ENCODE measurements around the gene TBC1D16. TPM values are rescaled to one million over a fixed set of nuclear protein-coding genes. Genes with fewer than 3 reads are reported as not detected.
"Not testable (repeated sequence)": the region's sequence is repeated elsewhere in the genome, so short reads cannot be mapped to it uniquely, and the experiment has no call there.

TBC1D16 gene
- total RNA-seq, 1 donor from 2014 or later, result 44.9 TPM

DNA sequence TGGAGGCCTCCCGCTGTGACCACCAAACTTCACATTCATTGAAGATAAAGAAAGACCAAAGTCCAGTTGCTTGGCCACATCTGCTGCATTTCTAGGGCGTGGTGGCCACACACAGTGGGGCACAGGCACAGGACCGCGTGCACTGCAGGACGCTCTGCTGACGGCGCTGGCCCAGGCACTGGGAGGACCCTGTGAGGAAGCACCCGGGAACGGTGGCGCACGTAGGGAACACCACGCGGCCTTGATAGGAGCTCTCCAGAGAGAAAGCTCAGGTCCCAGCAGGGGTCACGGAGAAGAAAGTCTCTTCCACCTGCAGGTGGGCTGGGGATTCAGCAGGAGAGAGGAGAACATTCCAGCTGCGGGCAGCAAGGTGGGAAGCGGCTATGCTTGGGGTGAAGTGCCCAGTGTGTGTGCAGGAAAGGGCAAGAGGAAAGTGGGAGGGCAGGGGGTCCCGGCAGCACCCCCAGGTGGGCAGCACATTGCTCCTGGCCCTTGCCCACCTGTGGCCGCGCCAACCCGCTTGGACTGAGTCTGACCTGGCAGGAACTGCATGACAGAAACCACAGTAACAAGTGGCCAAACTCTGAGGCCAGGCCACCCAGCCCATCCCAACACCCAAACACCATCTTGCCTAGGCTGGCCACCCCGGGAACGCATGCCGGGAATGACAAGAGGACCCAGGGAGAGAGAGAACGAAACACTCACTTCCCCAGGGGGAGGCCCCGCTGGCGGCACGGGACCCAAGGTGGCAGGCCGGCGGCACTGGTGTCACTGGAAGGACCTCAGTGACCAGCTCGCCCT is 32.8 kb downstream of the TBC1D16 start:
- no peak for DNase-seq

DNA sequence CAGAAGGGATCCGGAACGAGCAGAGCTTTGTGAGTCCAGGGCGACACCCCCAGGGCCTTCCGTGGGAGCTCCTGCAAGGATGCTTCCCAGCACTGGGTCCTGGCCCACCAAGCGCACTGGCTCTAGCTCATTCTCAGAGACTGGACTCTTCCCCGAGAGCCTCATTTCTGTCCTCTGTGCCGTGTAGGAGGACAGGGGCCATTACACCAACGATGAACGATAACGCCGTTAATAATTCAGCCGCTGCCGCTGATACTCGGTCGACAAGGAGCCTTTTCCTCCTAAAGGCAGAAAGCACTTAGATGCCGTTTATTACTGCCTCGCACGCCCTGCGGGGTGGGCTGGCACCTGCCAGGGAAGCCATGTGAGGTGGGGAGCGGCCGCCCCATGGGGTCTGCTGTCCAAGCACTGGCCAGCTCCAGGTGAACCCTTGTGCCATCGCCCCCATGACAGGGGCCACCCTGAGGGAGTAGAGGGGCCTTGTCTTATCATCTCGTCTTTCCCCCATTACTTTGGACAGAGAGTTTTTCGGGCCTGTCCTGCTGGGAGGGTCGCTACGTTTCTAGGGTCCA is 33.5 kb downstream of the TBC1D16 start:
- no peak for DNase-seq

DNA sequence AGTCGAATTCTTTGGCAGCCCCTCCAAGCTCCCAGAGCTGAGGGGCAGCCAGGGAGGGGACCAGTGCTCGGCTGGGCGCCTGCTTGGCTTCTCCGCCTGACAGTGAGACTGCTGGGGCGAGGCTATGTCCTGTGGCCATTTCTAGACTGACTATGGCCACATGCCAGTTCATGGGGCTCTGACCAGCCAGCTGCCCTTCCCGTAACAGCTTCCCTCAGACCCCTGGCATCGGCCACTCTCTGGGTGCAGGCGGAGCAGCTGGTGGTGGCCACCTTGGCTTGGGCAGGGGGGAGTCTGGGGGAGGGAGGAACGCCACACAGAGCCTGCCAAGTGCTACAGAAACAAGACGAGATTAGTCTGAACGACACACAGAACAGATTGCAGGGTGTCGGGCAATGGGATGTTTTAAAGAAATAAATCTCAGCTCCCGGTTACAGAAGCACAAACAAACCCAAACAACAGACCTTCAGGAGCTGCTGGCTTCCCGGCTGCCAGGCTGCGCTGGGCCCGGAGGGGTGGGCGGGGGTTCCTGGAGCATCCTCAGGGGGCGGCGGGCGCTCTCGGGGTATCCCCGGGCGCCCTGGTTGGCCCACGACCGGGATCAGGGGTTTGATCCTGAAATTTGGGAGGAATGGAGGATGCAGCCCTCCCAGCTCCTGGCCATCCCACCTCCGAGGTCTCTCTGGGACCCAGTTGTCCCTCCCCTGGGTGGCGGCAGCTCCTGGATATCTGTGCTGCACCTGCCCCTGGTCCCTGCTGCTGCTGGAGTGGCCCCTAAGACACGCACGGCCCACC is 34.5 kb downstream of the TBC1D16 start:
- no peak for DNase-seq

DNA sequence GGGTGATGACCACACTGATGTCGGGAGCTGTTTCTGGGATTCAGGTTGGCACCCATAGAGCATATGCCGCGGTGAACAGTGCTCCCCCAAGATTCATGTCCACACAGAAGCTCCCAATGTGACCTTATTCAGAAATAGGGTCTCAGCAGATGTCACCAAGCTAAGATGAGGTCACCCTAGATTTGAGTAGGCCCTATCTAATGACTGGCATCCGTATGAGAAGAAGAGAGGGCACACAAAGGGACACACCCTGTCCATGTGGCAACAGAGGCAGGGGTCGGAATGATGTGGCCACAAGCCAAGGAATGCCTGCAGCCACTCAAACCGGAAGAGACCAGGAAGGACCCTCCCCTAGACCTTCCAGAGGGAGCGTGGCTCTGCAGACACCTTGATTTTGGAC is 35.5 kb downstream of the TBC1D16 start:
- DNase-seq, result no peak

DNA sequence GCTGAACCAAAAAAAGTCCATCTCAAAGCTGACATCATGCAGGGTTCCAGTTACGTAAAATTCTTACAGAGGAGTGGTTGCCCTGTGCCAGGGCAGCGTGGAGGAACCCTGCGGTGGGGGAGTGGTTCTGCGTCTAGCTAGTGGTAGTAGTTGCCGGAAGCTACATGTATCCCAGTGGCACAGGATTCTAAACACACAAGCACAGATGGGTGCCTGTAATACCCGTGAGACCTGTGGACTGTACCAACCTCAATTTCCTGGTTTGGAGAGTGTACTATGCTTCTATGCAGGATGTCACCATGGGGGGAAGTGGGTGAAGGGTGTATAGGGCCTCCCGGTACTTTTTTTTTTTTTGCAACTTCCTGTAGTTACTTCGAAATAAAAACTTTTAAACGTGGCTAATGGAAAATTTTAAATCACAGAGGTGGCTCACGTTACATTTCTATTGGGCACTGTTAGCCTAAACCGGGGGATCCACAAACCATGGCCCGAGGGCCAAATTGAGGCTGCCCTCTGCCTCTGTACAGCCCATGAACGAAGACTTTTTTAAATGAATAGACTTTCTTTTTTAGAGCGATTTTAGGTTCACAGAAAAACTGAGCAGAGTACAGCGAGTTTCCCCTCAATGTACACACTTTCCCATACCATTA is 38.5 kb downstream of the TBC1D16 start:
- DNase-seq, result no peak

DNA sequence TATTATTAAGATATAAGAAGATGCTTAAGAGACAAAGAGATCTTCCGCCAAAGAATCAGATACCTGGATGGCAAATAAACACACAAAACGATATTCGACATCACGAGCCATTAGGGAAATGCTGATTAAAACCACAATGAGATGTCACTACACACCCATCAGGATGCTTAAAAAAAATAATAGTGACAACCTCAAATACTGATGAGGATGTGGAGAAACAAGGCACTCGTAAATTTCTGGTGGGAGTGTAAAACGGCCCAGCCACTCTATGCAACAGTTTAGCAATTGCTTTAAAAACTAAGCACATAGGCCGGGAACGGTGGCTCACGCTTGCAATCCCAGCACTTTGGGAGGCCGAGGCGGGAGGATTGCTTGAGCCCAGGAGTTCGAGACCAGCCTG is 39.4 kb downstream of the TBC1D16 start:
- no peak for DNase-seq

DNA sequence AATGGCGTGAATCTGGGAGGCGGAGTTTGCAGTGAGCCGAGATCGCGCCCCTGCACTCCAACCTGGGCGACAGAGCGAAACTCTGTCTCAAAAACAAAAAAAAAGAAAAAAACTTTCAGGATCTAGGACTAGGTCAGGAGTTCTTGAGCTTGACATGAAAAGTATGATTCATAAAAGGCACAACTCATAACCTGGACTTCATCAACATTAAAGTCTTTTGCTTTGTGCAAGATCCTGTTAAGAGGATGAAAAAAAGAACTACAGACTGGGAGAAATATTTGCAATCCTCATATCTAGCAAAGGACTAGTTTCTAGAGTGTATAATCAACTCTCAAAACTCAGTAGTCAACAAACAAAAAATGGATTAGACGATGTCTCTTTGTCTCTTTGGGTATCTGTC is 40.0 kb downstream of the TBC1D16 start:
- DNase-seq, result no peak

DNA sequence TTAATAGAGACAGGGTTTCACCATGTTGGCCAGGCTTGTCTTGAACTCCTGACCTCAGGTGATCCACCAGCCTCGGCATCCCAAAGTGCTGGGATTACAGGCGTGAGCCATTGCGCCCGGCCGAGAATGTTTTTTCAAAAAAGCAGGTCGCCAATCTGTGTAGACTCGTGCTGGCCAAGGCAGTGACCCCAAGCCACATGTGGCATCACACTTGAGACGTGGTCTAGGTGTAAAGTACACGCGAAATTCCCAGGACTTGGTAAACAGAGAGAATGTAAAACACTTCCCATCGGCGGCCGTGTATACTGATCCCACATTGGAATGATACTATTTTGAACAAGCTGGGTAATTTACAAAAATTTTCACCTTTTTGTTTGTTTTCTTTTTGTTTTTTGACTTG is 41.1 kb downstream of the TBC1D16 start:
- no peak for DNase-seq

DNA sequence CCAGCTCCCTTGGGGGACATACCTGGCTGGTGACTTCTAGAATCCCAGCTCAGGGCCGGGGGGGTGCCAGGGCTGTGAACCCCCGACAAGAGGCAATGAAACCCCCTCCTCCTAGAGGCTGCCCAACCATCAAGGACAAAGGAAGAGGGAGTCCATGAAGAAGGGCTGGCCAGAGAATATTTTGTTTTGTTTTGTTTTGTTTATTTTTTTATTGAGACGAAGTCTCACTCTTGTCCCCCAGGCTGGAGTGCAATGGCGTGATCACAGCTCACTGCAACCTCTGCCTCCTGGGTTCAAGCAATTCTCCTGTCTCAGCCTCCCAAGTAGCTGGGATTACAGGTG is 41.5 kb downstream of the TBC1D16 start:
- DNase-seq, result not testable (repeated sequence)

DNA sequence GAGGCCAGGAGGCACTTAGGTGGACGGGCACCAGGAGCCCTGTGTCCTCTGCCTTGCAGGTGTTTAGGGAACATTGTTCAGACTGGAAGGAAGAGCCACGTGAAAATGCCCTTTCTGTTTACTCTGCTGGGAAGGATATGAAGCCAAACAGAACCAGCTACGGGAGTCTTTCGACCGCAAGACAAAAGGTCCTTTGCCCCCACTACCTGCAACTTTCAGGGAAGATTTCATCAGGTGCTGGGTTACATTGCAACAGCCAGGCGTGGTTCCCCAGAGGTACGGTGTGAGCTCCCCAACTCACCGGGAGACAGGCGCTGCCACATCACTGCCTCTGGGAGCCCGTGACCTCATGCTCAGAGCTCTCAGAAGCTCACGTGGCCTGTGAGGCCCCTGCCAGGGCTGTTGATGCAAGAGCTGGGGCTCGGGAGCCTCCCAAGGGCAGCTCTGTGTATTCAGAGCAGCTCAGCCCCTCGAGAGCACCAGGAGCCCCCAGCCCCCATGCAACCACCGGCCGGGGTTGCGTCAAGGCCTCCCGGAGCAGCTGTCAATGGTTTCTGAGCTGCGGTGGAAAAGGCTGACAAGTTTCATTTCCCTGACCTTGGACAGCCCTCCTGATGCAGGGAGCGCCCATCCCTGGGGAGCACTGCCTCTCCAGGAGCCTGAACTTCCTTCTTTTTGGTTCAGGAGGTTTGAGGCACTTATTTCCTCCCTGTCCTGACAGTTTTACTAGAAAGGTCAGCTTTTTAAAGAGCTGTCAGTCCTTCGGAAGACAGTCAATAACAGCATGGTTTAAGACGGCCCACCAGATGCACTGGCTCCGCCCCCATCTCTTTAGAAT is 42.1 kb downstream of the TBC1D16 start:
- DNase-seq, result no peak

DNA sequence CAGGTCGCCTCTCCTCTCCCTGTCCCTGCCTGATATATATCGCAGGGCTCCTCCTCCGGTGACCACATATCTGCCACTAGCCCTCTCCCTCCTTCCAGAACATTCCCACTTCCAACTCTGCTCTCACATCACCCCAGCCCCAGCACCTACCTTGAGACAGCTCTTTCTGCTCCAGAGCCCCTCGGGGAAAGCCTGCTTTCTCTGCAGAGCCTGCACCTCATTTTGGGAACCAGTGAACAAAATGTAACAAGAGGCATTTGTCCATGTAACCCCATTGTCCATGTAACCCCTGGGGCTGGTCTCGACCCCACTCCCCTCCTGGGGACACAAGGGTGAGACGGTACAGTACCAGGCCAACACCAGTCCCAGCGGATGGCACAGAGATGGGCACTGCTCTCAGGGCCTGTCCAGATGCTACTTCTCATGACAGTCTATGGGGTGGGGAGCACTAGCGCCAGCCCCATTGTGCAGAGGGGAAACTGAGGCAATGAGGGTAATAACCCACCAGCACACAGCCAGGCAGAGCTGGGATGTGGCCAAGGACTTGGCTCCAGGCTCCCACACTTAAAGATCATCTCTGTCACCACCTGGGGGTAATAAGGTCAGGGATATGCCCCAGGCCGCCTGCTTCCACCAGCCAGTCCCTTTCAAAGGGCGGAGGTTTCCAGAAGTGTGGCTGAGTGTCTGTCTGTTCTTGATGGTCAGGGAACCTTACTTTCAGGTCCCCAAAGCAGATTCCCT is 42.9 kb downstream of the TBC1D16 start:
- no peak for DNase-seq

DNA sequence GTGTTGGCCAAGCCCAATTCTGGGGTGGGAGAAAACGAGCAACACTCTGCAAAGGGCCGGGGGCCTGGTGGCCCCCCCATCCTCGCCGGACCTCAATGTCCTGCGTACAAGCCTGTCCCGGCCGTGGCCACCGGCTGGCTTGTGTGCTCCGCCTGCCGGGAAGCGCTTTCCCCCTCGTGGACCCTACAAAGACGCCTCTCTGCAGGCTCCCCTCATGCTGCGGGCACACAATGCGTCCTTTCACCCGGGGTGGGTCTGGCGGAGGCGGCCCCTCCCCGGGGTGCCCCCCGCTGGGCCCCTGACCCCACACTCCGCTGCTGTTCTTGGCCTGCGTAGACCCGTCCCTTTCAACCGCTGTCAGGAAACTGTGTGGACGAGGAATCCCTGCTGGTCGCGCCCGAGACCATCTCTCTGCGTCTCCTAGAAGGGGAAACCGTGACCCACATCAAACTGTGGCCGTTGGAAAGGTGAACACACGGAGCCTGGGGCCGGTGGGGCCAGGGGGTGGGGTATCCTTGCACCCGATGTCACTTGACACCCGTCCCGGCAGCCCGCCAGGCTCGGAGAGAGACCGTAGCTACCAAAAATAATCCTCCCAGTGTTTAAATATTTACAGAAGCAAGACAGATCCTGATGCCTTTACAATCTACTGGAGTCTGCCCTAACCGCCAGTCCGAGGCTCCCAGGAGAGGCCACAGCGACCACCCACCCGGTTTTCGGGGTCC is 43.6 kb downstream of the TBC1D16 start:
- no peak for DNase-seq

DNA sequence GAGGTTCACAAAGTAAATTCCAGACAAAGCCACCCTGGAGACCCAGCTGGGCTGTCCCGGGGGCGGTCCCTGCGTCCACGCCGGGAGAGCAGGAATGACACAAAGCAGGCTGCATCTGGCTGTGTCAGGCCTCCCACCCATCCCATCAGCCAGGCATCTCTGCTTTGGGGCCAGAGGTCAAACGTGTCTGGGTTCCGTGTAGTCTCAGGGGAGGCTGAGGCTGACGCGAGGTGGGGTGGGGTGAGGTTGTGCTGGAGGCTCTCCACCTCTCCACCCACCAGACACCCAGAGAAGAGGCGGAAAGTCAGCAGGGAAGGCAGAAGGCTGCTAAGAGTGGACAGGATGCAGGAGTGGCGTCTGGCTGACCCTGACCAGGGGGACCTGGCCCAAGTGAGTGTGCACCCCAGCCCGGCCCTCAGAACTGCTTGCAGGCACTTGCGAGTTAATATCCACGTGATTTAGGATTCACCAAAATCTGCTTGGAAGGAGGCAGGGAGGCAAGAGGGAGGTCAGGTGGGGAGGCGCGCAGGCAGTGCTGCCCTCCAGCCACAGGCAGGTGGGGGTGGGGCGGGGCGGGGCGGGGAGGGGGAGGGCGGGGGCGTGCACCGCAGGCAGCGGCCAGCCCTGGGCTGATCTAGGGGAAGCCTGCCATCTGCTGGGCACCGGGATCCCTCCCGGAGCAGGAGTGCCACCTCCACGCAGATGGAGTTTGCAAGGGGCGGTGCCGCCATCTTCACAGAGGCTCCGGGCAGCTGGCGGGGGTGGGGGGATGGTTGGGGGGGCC is 44.3 kb downstream of the TBC1D16 start:
- peak; percentile 86 for DNase-seq

DNA sequence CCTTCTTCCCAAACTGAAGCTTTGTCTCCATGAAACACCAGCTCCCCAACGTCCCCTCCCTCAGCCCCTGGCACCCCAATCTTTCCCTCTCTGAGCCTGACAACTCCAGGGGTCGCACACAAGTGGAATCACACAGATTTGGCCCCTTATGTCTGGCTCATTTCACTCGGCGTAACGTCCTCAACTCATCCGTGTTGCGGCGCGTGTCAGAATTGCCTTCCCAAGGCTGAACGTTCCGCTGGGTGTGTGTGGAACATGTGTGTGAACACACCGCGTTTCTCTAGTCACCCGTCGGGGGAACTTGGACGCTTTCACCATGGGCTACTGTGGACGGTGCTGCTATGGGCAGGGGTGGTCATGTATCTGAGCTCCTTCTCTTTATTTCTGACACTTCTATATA is 45.0 kb downstream of the TBC1D16 start:
- no peak for DNase-seq

DNA sequence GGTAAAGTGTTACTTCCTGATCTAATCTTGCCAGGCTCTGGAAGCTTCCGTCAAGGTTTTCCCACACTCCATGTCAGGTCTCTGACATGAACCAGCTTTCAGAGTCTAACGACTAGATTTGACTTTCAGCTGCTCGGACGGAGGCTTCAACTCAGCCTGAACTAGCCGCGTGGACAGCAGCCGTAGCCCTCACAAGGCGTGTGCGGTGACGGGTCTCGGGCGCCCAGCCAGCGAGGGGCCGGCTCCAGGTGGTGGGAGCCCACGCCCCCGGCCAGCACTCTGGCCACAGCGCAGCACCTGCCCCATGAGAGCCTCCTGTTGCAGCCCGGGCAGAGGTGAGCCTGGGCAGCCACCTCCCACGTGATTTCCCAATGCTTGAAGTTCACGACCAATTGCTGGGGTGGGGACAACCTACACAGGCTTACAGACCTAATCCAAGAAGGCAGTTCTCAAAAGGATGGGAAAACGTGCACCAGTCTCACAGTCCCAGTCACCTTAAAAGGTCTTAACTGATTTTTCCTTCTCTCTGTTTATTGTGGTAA is 45.5 kb downstream of the TBC1D16 start:
- DNase-seq, result no peak

DNA sequence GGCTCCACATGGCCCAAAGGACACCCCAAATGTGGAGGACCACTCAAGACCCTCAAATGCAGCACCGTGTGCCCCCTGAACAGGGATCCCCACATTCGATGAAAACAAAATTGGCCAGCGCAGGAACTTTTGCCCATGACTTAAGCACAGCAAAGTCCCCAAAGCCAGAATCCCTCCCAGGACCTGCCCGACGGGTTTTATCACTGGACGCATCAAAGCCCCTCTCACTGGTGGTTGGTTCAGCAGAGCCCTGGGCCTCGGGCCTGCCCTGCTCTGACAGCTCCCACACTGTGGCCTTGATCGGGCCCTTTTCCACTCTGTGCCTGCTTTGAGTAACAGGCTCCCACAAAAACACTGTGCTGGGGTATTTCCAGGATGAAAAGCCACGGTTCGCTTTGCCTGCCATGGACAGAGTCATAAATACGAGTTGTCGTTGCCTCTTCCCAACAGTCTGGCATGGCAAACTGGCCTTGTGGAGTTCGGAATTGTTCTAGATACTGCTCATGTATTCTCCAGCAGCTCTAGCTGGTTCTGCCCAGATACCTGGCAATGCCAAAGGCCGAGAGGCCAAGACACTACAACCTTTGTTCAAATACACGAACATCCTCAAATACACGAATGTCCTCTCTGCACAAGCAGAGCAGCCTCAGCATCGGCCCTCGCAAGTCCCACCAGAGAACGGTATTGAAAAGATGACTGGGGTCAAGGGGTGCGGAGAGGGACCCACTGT is 46.4 kb downstream of the TBC1D16 start:
- DNase-seq, result no peak

DNA sequence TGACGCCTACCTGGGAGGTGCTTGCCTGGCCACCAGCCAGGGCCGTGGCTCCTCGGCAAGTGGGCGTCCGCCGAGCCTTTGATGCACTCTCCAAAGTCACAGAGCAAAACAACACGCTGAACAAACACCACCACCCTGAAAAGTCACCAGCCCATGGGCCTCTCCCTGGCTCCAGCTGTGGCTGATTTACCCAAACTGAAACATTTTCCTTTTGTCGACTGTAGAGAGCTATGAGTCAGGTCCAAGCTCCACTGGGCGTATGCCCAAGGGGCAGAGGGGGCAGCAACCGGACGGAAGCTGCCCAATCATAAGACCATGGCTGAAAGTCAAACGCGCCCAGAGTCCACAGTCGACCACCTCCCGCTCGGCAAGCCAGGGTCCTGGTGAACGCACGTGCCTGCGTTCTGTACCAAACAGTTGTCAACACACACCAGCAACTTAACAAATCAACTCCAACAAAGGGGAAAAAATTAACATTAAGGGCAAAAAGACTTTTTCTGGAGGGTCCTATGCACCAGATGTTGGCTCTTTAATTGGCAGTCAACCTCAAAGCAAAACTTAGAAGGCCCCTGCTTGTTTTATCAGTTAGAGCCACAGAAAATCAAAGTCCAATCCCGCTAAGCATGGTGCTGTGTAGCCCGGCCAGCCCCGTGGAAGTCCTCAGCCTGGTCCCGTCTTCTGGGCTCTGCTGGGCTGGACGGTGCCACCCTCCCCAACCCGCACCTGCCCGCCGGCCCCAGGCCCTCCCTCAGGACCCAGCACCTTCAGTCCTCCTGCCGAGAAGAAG is 47.3 kb downstream of the TBC1D16 start:
- peak; percentile 80 for DNase-seq

DNA sequence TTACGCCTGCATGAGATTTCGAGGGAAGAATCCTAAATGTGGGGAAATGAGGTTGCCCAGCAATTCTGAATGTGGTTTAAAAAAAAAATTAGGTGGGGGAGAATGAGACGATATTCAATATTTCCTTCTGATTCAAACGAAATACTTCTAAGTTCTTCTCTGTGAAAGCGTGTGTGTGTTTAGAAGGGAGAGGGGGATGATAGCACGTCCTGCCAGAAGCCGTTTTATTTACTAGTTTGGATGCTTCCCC is 47.8 kb downstream of the TBC1D16 start:
- no peak for DNase-seq
